ENCODE data around the gene LEMD1. TPM values are rescaled to one million over a fixed set of nuclear protein-coding genes. Genes with fewer than 3 reads are reported as not detected.
A peak's percentile ranks its signal among the peaks of the same experiment; 100 is the strongest.

LEMD1 gene
- total RNA-seq, 2 donors from 2014 or later, result 3.1 TPM; not detected in 1

DNA sequence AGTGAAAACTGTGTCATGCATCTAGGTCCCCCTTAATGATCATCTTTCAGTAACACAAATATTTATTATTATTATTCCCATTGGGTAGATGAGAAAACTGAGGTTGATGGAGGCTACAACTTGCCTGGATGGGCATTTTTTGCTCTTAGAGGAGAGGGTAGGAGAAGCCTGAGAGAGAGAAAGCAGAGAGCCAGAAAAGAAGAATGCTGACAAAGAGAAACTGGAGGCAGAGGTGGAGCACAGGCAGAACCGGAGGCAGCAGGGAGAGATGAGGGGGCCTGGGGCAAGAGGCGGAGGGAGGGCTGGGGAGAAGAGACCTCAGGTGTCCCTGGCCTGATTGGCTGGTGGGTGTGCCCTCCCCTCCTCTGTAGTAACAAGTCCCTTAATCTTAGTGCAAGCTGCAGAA is 29.9 kb upstream of the LEMD1 start:
- Mint-ChIP-seq H3K4me1 (ENCODE audit: low read depth) (peaks cover 16% of the 10 kb centered on the region), H3K27me3 (ENCODE audit: low read depth) (peaks cover 57% of the 10 kb centered on the region), H3K36me3 (ENCODE audit: insufficient read depth in 2 of 2) (no peaks in the 10 kb centered on the region), H3K9me3 (no peaks in the 10 kb centered on the region), H3K4me3 (no peak overlapping the region), H3K27ac (no peak overlapping the region)
- no peak for DNase-seq
- ATAC-seq (replicated peaks in 1 of 2), result no peak

- Mint-ChIP-seq H3K36me3 (ENCODE audit: insufficient read depth in 2 of 2) (no peaks in the 10 kb centered on the region), H3K27ac (no peak overlapping the region), H3K27me3 (ENCODE audit: low read depth) (peaks cover 53% of the 10 kb centered on the region), H3K4me3 (no peak overlapping the region), H3K4me1 (ENCODE audit: low read depth) (peaks cover 11% of the 10 kb centered on the region), H3K9me3 (no peaks in the 10 kb centered on the region)
- no peak for DNase-seq
- no peak for ATAC-seq (replicated peaks in 1 of 2)
Measured at GRCh38 chr1:205451202-205451601, 29.3 kb upstream of the LEMD1 start.

DNA sequence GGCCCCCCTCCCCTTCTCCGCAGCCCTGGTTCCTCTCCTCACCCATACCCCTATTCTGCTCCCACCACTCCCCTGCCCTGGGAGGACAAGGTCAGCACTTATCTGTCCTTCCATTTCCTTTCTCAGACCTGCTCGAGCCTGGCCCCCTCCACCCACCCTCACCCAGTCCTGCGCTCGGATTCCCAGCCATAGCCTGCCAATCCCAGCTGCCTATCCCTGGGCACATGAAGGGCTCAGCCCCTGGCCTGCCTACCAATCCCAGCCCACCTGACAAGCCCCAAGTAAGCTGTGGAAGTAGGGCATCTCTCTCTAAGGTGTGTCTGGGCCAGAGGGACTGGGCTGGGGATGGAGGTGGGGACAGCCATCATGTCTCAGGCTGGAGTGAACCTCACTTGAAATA is 28.6 kb upstream of the LEMD1 start:
- Mint-ChIP-seq H3K27ac (no peak overlapping the region), H3K4me1 (ENCODE audit: low read depth) (peaks cover 6% of the 10 kb centered on the region), H3K27me3 (ENCODE audit: low read depth) (peaks cover 45% of the 10 kb centered on the region), H3K4me3 (no peak overlapping the region), H3K36me3 (ENCODE audit: insufficient read depth in 2 of 2) (no peaks in the 10 kb centered on the region), H3K9me3 (no peaks in the 10 kb centered on the region)
- DNase-seq (no peak), ATAC-seq (replicated peaks in 1 of 2) (no peak)

GRCh38 chr1:205449750-205450443 is 28.0 kb upstream of the LEMD1 start:
- Mint-ChIP-seq H3K9me3 (no peaks in the 10 kb centered on the region), H3K4me1 (ENCODE audit: low read depth) (peaks cover 6% of the 10 kb centered on the region), H3K36me3 (ENCODE audit: insufficient read depth in 2 of 2) (no peaks in the 10 kb centered on the region), H3K27ac (peak overlapping the region; percentile 8), H3K27me3 (ENCODE audit: low read depth) (peaks cover 41% of the 10 kb centered on the region), H3K4me3 (peak overlapping the region; percentile 69 to 73)
- peak; percentile 60 to 71 for DNase-seq
- peak; percentile 88 to 94 for ATAC-seq (replicated peaks in 1 of 2)

GRCh38 chr1:205449254-205449749 is 27.4 kb upstream of the LEMD1 start:
- Mint-ChIP-seq H3K9me3 (no peaks in the 10 kb centered on the region), H3K27me3 (ENCODE audit: low read depth) (peaks cover 35% of the 10 kb centered on the region), H3K4me3 (peak overlapping the region; percentile 69 to 73), H3K36me3 (ENCODE audit: insufficient read depth in 2 of 2) (no peaks in the 10 kb centered on the region), H3K4me1 (ENCODE audit: low read depth) (peaks cover 6% of the 10 kb centered on the region), H3K27ac (peak overlapping the region; percentile 8)
- peak in 1 of 2 donors; percentile 3 for ATAC-seq (replicated peaks in 1 of 2)
- no peak for DNase-seq

DNA sequence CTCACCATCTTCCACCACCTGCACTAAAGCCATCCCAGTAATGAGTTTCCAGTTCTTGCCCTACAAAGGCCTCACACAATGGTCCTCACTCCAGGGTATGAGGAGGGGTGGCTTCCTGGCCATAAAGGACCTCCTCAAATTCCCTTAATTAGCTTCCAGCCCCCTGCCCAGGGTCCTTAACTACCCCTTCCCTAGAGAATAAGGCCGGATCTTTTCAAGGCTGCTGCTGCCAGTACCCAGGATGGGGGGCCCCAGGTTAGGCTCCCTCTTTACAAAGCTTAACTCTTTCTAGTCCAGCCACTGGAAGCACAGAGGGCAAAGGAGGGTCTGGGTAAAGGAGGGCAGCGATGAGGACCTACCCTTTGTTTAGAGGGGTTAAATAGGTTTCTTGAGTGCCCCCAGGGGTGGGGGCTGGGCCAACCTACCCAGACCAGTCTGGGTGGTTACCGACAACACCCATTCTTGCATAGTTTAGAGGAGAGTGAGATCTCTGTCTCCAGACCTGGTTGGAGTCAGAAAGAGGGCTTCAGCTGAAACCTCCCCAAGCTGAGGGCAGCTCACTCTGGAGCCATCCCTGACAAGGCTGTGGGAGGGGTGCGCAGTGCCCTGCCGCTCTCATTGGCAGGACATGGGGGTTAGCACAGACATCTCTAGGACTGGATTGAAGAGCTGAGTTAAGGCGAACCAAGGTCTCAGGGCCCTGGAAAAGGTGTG is 26.8 kb upstream of the LEMD1 start:
- H3K4me1 Mint-ChIP-seq (ENCODE audit: low read depth), result peaks cover 6% of the 10 kb centered on the region
- no peaks in the 10 kb centered on the region for H3K36me3 Mint-ChIP-seq (ENCODE audit: insufficient read depth in 2 of 2)
- ATAC-seq (replicated peaks in 1 of 2), result no peak
- DNase-seq, result no peak
- H3K4me3 Mint-ChIP-seq, result peak overlapping the region; percentile 29 to 73
- no peak overlapping the region for H3K27ac Mint-ChIP-seq
- no peaks in the 10 kb centered on the region for H3K9me3 Mint-ChIP-seq
- peaks cover 31% of the 10 kb centered on the region for H3K27me3 Mint-ChIP-seq (ENCODE audit: low read depth)

DNA sequence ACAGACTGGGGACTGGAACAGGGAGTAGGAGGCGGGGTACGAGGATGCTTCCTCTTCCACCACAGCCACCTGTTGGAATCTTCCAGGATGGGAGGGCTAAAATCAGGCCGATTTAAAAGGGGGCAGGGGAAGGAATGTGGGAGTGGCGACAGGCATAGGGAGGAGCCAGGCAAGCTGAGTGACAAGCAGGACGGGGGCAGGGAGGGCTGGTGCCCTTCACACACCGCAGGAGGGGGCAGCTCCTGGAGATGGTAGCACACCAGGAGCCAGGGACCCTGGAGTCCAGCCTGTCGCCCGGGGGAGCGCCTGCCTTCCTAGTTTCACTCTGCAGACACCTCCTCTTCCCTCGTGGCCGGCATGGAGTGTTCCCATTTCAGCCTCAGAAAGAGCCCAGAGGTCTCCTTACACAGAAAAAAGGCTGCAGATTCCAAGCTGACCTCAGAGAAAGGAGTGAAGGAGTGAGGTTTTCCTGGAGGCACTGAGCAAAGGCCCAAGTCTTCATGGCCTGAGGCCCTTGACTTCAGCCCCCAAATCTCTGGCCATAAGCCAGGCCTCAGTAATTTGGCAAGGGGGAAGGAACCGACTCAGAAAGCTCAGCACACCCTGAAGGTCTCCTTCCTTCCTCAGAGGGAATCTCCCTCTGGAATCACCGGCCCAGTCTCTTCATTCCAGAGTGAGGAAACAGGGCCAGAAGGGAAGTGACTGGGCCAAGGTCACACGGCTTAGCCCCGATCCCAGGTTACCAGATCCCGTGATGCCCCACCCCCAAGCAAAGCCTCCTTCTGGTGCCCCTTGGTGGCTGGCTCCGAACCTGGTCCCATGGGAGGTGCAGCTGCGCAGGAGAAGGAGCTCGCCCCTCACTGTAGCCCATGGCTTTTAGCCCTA is 25.8 kb upstream of the LEMD1 start:
- H3K4me3 Mint-ChIP-seq, result no peak overlapping the region
- H3K27me3 Mint-ChIP-seq (ENCODE audit: low read depth), result peaks cover 21% of the 10 kb centered on the region
- no peak for DNase-seq
- ATAC-seq (replicated peaks in 1 of 2), result no peak
- H3K36me3 Mint-ChIP-seq (ENCODE audit: insufficient read depth in 2 of 2), result no peaks in the 10 kb centered on the region
- peak overlapping the region; percentile 64 for H3K27ac Mint-ChIP-seq
- peaks cover 6% of the 10 kb centered on the region for H3K4me1 Mint-ChIP-seq (ENCODE audit: low read depth)
- H3K9me3 Mint-ChIP-seq, result no peaks in the 10 kb centered on the region

DNA sequence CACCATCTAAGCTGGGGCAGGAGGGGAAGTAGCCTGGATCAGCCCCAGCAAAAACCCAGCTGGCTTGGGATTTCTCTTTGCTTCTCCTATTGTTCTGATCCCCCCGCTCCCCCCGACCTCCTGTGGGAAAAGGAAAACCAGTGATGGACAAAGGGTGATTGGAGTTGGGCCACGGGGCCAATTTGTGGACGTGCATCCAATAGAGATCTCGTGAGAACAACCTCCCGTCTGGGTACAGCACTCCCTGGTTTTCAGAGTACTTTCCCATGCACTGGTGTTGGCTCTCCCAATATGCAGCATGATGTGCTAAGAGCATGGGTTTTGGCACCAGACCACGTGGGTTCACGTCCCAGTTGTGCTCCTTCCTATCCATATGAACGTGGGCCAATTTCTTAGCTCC is 25.0 kb upstream of the LEMD1 start:
- Mint-ChIP-seq H3K4me3 (no peak overlapping the region), H3K4me1 (ENCODE audit: low read depth) (peaks cover 7% of the 10 kb centered on the region), H3K27me3 (ENCODE audit: low read depth) (peaks cover 13% of the 10 kb centered on the region), H3K9me3 (no peaks in the 10 kb centered on the region), H3K36me3 (ENCODE audit: insufficient read depth in 2 of 2) (no peaks in the 10 kb centered on the region), H3K27ac (no peak overlapping the region)
- DNase-seq, result no peak
- no peak for ATAC-seq (replicated peaks in 1 of 2)

GRCh38 chr1:205445646-205445935 is 23.7 kb upstream of the LEMD1 start:
- Mint-ChIP-seq H3K4me1 (ENCODE audit: low read depth) (peaks cover 19% of the 10 kb centered on the region), H3K9me3 (no peaks in the 10 kb centered on the region), H3K36me3 (ENCODE audit: insufficient read depth in 2 of 2) (no peaks in the 10 kb centered on the region), H3K27ac (no peak overlapping the region), H3K4me3 (no peak overlapping the region), H3K27me3 (ENCODE audit: low read depth) (peaks cover under 1% of the 10 kb centered on the region)
- ATAC-seq (replicated peaks in 1 of 2) (no peak), DNase-seq (no peak)

DNA sequence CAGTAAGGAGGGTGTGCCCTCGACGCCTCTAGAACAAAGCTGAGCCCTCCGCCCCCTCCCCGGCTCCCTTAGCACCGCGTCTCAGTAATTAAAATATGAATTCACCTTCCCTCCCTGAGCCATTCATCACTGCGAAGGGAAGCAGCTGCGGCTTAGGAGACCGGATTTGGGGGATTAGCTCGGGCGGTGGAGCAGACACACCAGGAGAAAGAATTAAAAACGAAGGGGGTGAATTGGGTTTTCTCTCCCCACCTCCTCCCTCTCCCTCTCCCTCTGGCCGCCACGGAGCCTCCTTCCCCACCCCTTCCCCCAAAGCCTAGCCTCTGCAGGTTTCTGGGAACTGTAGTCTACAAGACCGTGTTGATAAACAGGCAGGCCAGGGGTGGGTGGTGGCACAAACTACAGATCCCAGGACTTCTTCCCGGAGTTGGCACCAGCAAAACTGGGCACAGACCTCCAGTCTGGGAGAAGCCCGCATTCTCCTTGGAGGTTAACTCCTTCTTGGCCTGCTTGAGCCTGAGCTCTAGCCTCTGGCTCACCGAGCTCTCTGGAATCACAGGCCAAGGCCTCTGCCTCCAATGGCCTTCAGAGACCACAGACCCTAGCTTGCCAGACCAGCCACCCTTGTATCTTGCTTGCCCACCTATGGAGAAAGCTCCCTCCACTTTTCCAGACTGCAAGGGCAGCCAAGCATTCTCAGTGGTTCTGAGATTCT is 23.2 kb upstream of the LEMD1 start:
- Mint-ChIP-seq H3K4me1 (ENCODE audit: low read depth) (peaks cover 23% of the 10 kb centered on the region), H3K9me3 (no peaks in the 10 kb centered on the region), H3K27me3 (ENCODE audit: low read depth) (no peaks in the 10 kb centered on the region), H3K36me3 (ENCODE audit: insufficient read depth in 2 of 2) (no peaks in the 10 kb centered on the region), H3K27ac (no peak overlapping the region), H3K4me3 (no peak overlapping the region)
- no peak for ATAC-seq (replicated peaks in 1 of 2)
- DNase-seq, result no peak

- DNase-seq, result no peak
- no peaks in the 10 kb centered on the region for H3K9me3 Mint-ChIP-seq
- H3K4me3 Mint-ChIP-seq, result no peak overlapping the region
- no peaks in the 10 kb centered on the region for H3K27me3 Mint-ChIP-seq (ENCODE audit: low read depth)
- peaks cover 23% of the 10 kb centered on the region for H3K4me1 Mint-ChIP-seq (ENCODE audit: low read depth)
- H3K27ac Mint-ChIP-seq, result no peak overlapping the region
- H3K36me3 Mint-ChIP-seq (ENCODE audit: insufficient read depth in 2 of 2), result no peaks in the 10 kb centered on the region
- no peak for ATAC-seq (replicated peaks in 1 of 2)
Measured at GRCh38 chr1:205444300-205444930, 22.6 kb upstream of the LEMD1 start.

- Mint-ChIP-seq H3K4me1 (ENCODE audit: low read depth) (peaks cover 23% of the 10 kb centered on the region), H3K36me3 (ENCODE audit: insufficient read depth in 2 of 2) (no peaks in the 10 kb centered on the region), H3K4me3 (no peak overlapping the region), H3K27me3 (ENCODE audit: low read depth) (no peaks in the 10 kb centered on the region), H3K9me3 (no peaks in the 10 kb centered on the region), H3K27ac (no peak overlapping the region)
- no peak for DNase-seq
- ATAC-seq (replicated peaks in 1 of 2), result no peak
Measured at GRCh38 chr1:205443585-205444299, 21.9 kb upstream of the LEMD1 start.

Data from activated T-cell treated with anti-CD3 and anti-CD28 coated beads, Interleukin-2, amount 50 U/mL, for 72 hours (primary cell).